Measurements from ENCODE around the gene CHCHD4.

DNA sequence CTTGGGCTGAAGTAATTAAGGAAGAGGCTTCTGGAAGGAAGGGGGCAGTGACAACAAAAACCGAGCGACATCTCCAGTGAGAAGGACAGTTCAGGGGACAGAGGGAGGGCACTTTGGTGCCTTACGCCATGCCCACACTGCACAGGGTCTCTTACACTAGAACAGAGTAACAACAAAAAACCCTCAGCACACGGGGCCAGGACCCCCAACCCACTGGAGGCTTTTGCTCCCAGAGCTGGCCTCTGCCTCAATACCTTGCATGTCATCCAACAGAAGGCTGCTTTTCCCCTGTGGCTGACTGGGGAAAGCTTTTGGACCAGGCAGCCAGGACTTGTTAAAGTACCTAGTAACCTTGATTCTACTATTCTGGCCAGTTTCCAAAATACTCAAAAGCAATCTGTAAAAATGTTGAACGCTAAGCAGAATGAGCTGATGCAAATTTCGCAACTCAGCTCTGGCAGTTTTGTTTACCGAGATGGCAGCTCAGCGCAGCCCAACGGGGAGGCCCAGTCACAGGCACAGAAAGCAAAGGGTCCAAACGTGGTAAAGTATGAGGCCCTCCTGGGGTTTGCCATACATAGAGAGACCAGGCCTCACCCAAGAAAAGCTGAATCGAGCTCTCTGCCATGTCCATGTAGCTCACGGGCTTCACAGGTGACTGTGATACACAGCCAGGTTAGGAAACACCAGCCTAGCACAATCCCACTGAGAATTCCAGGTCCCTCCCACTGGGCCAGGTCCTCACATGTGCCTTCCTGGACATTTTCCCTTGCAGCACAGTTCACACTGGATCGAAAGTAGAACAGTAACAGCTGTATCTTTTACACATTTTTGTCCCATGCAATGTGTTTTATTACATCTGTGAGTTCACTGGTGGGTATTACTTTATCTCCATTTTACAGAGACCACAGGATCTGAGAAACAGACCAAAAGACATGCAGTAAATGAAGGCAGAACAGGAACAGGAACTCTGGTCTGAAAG, 6.0 kb downstream of the CHCHD4 start:
- TF ChIP-seq EZH2 (IDR thresholded peaks at IDR 0.05; ENCODE audit: borderline replicate concordance, insufficient read depth, low read length, poor library complexity, severe bottlenecking): no peak
- TF ChIP-seq TAF1 (IDR thresholded peaks at IDR 0.05; ENCODE audit: low read depth): no peak
- TF ChIP-seq, protein P1, sequence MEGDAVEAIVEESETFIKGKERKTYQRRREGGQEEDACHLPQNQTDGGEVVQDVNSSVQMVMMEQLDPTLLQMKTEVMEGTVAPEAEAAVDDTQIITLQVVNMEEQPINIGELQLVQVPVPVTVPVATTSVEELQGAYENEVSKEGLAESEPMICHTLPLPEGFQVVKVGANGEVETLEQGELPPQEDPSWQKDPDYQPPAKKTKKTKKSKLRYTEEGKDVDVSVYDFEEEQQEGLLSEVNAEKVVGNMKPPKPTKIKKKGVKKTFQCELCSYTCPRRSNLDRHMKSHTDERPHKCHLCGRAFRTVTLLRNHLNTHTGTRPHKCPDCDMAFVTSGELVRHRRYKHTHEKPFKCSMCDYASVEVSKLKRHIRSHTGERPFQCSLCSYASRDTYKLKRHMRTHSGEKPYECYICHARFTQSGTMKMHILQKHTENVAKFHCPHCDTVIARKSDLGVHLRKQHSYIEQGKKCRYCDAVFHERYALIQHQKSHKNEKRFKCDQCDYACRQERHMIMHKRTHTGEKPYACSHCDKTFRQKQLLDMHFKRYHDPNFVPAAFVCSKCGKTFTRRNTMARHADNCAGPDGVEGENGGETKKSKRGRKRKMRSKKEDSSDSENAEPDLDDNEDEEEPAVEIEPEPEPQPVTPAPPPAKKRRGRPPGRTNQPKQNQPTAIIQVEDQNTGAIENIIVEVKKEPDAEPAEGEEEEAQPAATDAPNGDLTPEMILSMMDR (IDR thresholded peaks at IDR 0.05; ENCODE audit: poor library complexity, severe bottlenecking): no peak
- TF ChIP-seq EP300 (conservative IDR thresholded peaks at IDR 0.05; ENCODE audit: poor library complexity, severe bottlenecking): no peak
- no peak for TF ChIP-seq SMC3 (conservative IDR thresholded peaks at IDR 0.05; ENCODE audit: poor library complexity)
- no peak for TF ChIP-seq MXI1 (conservative IDR thresholded peaks at IDR 0.05; ENCODE audit: poor library complexity, severe bottlenecking)
- TF ChIP-seq RAD21 (conservative IDR thresholded peaks at IDR 0.05): no peak

Measured in neural cell (in vitro differentiated cells).